NB4 (cell line): ENCODE results near the gene KCNG4.

Source experiments
- DNase-seq: peaks from one replicate; pipeline ENCODE4 v3.0.0; 2010; ENCODE audit warnings: low read depth
- H3K4me3 ChIP-seq: one replicate; pipeline ENCODE4 v1.5.1; 2011; ENCODE audit warnings: mild to moderate bottlenecking, low read depth, low read length, moderate library complexity
- MYC ChIP-seq: IDR thresholded peaks from 2 replicates; pipeline ENCODE4 v1.6.1; 2011; ENCODE audit warnings: low read depth, low read length
- POLR2A ChIP-seq: IDR thresholded peaks from 2 replicates; pipeline ENCODE4 v1.6.1; 2011; ENCODE audit warnings: mild to moderate bottlenecking; ENCODE audit not compliant: insufficient read length; ENCODE audit errors: extremely low read depth
- TF ChIP-seq, protein P1 (sequence below): IDR thresholded peaks from one replicate; pipeline ENCODE4 v1.5.1; 2012; ENCODE audit warnings: low read depth, low read length
- TF ChIP-seq, protein P2 (sequence below): IDR thresholded peaks from 2 replicates; pipeline ENCODE4 v1.6.1; 2011; ENCODE audit warnings: low read depth, low read length

Gene KCNG4

DNA sequence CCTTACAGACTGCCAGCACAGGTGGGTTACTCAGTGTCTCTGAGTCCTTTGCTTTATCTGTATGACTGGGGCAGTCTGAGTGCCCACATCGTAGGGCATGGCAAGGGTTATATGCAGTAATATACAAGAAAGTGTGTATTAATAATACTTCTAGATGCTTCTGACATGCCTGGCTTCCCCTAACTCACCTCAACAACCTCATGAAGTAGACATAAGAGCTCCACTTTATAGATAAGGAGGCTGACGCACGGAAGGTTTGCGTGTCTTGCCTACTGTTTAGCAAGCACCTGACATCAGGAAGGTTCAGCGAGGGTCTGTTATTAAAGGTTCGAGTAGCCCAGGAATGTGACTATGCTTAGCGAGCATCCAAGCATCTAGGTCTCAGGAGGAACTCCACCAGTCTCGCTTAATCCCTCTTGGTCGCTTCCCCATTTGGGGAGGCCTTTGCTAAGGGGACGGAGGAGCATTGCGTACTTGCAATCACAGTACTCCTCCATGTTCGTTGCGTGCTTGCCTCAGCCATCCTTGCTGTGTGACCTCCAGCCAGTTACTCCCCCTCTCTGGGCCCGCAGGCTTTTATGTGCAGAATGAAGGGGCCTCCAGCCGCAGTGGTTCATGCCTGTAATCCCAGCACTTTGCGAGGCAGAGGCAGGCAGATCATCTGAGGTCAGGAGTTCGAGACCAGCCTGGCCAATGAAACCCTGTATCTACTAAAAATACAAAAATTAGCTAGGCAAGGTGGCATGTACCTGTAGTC is 1.6 kb downstream of the KCNG4 start:
- TF ChIP-seq, protein P1, sequence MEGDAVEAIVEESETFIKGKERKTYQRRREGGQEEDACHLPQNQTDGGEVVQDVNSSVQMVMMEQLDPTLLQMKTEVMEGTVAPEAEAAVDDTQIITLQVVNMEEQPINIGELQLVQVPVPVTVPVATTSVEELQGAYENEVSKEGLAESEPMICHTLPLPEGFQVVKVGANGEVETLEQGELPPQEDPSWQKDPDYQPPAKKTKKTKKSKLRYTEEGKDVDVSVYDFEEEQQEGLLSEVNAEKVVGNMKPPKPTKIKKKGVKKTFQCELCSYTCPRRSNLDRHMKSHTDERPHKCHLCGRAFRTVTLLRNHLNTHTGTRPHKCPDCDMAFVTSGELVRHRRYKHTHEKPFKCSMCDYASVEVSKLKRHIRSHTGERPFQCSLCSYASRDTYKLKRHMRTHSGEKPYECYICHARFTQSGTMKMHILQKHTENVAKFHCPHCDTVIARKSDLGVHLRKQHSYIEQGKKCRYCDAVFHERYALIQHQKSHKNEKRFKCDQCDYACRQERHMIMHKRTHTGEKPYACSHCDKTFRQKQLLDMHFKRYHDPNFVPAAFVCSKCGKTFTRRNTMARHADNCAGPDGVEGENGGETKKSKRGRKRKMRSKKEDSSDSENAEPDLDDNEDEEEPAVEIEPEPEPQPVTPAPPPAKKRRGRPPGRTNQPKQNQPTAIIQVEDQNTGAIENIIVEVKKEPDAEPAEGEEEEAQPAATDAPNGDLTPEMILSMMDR: no peak
- TF ChIP-seq POLR2A: no peak
- TF ChIP-seq, protein P2, sequence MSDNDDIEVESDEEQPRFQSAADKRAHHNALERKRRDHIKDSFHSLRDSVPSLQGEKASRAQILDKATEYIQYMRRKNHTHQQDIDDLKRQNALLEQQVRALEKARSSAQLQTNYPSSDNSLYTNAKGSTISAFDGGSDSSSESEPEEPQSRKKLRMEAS: no peak
- no peak for TF ChIP-seq MYC
- no peak overlapping the region for H3K4me3 ChIP-seq
- DNase-seq: peak; percentile 37

GRCh38 chr16:84236671-84237070 is 3.1 kb downstream of the KCNG4 start:
- no peak overlapping the region for H3K4me3 ChIP-seq
- no peak for DNase-seq
- no peak for TF ChIP-seq MYC
- TF ChIP-seq, protein P2: no peak
- TF ChIP-seq, protein P1: no peak
- no peak for TF ChIP-seq POLR2A

DNA sequence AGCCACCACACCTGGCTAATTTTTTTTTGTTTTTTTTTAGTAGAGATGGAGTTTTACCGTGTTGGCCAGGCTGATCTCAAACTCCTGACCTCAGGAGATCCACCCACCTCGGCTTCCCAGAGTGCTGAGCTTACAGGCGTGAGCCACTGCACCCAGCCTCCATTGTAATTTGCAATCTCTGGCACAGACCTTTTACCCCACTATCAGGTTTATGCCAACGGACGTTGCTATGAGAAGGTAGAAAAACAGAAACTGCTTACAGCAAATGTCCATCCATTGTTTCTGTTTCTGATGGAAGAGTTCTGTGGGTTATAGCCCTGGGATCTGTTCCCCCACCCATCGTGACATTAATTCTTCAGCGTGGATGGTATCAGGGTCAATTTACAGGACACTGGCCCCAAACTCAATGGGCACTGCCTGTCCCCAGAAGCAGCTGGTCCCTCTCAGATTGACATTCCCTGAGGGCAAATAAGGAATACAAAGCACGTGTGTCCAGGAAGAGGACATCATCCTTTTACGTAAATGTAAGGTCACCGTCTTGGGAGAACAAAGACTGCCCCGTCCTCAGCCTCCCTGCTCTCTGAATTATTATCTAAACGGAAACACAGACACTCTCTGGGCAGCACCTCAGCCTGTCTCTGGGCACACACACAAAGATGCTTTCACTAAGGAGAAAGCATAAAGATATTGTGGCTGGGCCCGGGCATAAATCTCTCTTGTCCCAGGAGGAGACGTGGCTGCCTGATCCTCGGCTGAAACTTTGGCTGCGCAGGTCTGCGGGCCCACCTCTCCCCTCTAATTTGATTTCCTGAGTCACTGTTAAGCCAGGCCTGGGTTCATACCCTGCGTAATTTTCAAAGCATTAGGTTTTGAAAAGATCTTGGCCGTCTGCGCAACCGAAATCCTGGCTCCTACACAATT is 5.2 kb downstream of the KCNG4 start:
- H3K4me3 ChIP-seq: no peak overlapping the region
- TF ChIP-seq, protein P2: no peak
- DNase-seq: no peak

DNA sequence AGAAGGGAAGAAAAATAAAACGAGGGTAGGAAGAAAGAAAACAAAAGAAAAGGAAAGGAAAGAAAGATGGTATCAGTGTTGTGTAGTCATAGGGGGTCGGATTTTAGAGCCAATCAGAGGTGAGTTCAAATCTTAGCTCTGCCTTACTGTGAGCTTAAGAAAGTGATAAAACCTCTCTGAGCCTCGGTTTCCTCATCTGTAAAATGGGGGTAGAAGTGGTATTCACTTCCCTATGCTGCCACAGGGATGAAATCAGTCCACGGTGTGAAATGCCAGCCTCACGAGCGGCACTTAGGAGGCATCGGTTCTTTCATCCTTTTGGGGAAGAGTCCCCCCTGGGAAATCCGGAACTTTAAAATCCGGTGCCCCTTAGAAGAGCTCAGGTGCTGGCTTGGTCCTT is 6.1 kb downstream of the KCNG4 start:
- H3K4me3 ChIP-seq: no peak overlapping the region
- TF ChIP-seq, protein P1: no peak
- TF ChIP-seq POLR2A (no peak), MYC (no peak)
- TF ChIP-seq, protein P2: no peak
- no peak for DNase-seq

- DNase-seq: no peak
- no peak overlapping the region for H3K4me3 ChIP-seq
- TF ChIP-seq POLR2A: no peak
- TF ChIP-seq, protein P1: no peak
- TF ChIP-seq MYC: no peak
- TF ChIP-seq, protein P2: no peak
These were observed 6.8 kb downstream of the KCNG4 start for GRCh38 chr16:84232969-84233368.

- no peak overlapping the region for H3K4me3 ChIP-seq
- no peak for TF ChIP-seq POLR2A
- TF ChIP-seq, protein P2: no peak
- DNase-seq: no peak
These were observed 7.8 kb downstream of the KCNG4 start for GRCh38 chr16:84232060-84232459.
